Measurements from ENCODE around the gene ATP13A3.
"Not testable (repeated sequence)": the region's sequence is repeated elsewhere in the genome, so short reads cannot be mapped to it uniquely, and the experiment has no call there.

ATP13A3 gene

DNA sequence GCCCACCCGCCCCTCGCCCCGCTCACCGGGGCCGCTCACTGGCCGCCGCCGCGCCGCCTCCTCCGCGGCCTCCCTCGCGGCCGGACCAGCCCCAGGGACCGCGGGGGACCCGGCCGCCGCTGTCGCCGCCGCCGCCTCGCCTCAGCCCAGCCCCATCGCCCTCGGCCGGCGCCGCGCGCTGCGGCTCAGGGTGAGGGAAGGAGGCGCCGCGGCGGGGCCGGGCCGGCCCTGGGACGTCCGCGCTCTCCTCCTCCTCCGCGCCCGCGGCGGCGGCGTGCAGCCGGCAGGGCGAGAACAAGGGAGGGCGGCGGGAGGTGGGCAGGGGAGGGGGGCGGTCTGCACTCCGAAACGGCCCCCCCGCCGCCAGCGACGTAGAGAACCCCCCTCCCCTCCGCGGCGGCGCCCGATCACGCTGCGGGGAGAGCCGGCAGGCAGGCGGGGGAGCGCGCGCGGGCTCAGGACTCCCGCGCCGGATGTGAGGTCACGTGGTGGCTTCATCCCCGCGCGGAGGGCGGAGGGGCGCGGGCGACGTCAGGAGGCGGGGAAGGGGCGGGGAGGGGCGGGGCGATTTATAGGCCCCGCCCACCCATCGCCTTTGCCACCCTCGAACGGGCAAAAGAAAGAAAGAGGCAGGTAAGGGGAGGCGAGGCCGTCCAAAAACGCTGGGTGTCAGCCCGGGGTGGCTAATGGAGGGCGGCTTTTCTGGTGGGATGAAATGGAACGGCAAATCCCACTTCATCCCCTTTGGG lies at the start of gene ATP13A3:
ATP13A3 (minus strand) TSS at position 463 of the 749 bp plus-strand sequence. CDS start 24,812 bp downstream, outside the sequence.
- in situ Hi-C loops (cut with MboI; ENCODE audit: low sequenced_read_pairs) = loop anchor here (10.0 kb wide), 1 partner anchor 98 kb away; no protein-coding TSS in a partner anchor

DNA sequence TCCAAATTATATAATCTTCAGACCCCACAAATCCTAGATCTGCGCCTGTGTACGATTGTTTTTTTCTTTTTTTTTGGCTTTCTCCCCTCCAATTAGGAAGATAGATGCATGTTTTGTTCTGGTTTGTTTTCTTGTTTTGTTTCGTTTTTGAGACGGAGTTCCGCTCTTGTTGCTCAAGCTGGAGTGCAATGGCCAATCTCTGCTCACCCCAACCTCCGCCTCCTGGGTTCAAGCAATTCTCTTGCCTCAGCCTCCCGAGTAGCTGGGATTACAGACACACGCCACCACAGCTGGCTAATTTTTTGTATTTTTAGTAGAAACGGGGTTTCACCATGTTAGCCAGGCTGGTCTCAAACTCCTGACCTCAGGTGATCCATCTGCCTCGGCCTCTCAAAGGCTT lies 48.4 kb upstream of the ATP13A3 start:
- in situ Hi-C loops (cut with MboI; ENCODE audit: low sequenced_read_pairs) = not testable (repeated sequence)

DNA sequence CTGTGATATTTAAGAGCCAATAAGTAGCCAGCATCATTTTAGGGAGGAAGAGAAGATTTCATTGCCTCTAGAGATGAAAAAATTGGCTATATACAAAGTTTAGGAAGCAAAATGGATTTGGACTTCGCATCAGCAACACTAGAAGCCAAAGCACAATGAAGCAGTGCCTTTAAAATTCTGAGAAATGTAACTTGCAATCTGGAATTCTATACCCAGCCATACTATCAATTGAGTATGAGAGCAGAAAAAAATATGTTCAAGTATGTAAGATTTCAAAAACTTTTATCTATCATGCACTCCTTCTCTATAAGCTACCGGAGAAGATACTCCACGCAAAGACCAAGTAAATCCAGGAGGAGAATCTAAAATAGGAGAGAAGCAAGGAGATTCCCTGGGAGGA lies 47.4 kb upstream of the ATP13A3 start:
- in situ Hi-C loops (cut with MboI; ENCODE audit: low sequenced_read_pairs) = no loop called here

DNA sequence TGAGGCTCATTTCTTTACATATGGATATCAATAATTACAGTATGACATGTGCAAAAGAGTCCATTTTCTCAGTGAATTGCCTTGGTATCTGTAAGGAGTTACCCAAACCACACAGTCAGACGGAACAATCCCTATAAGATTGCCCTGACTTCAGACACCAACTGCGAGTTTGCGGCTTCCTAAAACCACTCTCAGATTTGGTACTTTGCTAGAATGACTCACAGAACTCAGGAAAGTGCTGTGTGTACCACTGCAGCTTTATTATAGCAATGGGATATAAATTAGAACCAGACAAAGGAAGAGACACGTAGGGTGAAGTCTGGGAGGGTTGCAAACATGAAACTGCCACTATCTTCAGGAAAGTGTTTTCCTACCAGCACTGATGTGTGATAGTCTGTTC lies 45.8 kb upstream of the ATP13A3 start:
- in situ Hi-C loops (cut with MboI; ENCODE audit: low sequenced_read_pairs) = no loop called here

DNA sequence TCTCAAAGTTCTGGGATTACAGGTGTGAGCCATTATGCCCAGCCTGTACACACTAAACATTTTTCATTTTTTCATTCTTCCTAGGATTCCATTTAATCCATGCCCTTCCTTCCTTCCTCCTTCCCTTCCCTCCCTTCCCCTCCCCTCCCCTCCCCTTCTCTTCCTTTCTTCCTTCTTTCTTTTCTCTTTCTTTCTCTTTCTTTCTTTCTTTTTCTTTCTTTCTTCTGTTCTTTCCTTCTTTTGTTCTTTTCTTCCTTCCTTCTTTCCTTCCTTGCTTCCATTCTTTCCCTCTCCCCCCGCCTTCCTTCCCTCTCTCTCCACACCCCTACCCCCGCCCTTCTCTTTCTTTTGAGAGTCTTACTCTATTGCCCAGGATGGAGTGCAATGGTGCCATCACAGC lies 40.9 kb upstream of the ATP13A3 start:
- in situ Hi-C loops (cut with MboI; ENCODE audit: low sequenced_read_pairs) = no loop called here

DNA sequence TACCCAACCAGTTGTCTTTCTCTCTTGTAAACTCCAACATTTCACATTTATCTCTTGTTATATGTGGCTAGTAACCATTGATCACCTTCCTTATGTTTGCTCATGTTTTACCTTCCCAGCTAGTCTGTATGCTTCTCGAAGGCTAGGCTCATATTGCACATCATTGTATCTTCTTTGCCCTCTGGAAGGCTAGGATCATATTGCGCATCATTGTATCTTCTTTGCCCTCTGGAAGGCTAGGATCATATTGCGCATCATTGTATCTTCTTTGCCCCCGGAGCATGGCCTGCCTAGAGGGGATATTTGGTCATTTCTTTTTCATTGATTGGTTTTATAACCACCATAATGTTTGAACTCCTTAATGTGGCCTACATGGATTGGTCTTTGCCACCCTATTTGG lies 39.4 kb upstream of the ATP13A3 start:
- in situ Hi-C loops (cut with MboI; ENCODE audit: low sequenced_read_pairs) = no loop called here

DNA sequence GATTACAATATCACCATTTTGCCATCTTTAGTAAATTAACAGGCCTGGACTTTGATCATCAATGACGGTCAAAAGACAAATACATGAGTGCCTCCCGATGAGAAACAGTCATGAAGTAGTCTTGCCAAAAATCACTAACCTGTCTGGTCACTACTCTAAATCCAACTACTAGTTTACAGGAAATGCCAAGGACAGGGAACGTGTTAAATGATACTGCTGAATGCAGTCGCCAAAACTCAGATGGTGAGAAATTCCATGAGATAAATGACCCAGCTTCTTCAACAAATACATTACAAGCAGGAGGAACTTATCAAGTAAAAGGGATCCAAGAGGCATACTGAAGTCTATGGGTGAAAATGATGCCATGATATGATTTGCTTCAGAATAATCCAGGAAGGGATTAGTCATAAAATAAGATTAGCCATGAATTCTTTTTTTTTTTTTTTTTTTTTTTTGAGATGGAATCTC lies 35.8 kb upstream of the ATP13A3 start:
- in situ Hi-C loops (cut with MboI; ENCODE audit: low sequenced_read_pairs) = no loop called here

DNA sequence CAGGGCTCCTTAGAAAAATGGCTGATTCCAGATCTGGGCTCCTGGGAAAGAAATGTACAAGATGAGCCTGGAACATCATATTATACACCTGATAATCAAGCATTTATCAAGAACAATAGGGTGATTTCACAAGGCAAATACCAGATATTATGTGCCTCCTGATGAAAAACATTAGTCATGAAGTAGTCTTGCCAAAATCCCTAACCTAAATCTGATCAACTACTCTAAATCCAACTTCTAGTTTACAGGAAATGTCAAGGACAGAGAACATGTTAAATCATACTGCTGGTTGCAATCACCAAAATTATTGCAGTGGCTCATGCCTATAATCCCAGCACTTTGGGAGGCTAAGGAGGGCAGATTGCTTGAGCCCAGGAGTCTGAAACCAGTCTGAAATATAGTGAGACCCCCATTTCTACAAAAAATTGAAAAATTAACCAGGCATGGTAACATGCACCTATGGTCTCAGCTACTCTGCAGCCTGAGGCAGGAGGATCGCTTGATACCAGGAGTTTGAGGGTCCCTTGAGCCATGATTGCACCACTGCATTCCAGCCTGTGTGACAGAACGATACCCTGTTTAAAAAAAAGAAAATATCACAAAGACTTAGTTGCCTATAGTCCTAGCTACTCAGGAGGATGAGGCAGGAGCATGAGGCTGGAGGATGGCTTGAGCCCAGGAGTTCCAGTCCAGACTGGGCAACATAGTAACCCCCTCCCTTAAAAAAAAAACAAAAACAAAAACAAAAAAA lies 34.9 kb upstream of the ATP13A3 start:
- in situ Hi-C loops (cut with MboI; ENCODE audit: low sequenced_read_pairs) = no loop called here

DNA sequence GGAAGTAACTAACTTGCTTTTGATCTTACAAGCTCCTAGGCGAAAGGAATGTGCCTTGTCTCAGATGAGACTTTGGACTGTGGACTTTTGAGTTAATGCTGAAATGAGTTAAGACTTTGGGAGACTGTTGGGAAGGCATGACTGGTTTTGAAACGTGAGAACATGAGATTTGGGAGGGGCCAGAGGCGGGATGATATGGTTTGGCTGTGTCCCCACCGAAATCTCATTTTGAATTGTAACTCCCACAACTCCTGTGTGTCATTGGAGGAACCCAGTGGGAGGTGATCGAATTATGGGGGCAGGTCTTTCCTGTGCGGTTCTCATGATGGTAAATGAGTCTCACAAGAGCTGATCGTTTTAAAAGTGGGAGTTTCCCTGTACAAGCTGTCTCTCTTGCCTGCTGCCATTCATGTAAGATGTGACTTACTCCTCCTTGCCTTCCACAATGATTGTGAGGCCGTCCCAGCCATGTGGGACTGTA lies 33.9 kb upstream of the ATP13A3 start:
- in situ Hi-C loops (cut with MboI; ENCODE audit: low sequenced_read_pairs) = not testable (repeated sequence)

DNA sequence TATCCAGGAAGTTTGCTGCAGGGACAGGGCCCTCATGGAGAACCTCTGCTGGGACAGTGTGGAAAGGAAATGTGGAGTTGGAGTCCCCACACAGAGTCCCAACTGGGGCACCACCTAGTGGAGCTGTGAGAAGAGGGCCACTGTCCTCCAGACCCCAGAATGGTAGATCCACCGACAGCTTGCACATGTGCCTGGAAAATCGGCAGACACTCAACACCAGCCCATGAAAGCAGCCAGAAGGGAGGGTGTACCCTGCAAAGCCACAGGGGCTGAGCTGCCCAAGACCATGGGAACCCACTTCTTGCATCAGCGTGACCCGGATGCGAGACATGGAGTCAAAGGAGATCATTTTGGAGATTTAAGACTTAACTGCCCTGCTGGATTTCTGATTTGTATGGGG lies 33.4 kb upstream of the ATP13A3 start:
- in situ Hi-C loops (cut with MboI; ENCODE audit: low sequenced_read_pairs) = not testable (repeated sequence)

DNA sequence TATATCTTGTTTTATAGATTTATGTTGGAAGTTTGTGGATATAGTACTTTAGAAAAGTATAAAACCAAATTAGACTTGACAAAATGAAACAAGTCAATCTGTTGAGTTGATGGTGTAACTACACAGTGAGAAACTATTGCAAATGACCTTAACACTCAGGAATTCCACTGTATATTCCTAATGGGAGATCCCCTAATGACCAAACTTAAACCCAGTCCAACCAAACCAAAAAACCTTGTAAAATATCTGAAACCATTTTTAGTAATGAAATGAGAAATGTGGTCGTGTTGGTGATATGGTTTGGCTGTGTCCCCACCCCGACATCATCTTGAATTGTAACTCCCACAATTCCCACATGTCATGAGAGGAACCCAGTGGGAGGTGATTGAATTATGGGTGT lies 31.9 kb upstream of the ATP13A3 start:
- in situ Hi-C loops (cut with MboI; ENCODE audit: low sequenced_read_pairs) = no loop called here

DNA sequence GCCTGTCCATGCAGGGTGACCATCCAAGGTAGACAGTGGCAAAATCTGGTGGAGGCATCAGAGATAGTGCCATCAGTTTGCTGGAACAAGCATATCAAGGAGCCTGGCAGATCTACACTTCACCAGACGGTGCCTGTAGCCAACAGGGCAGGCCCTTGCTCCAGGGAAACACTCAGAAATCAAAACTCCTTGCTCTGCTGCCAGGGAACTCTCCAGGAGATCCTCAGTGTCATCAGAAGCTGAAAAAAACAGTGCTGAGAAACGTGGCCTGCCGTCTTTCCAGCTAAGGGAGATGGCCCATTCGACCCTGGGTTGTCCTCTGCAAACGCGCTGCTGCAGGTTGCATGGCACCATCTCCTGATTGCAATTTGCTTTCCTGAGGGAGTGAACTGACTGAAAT lies 30.5 kb upstream of the ATP13A3 start:
- in situ Hi-C loops (cut with MboI; ENCODE audit: low sequenced_read_pairs) = no loop called here

DNA sequence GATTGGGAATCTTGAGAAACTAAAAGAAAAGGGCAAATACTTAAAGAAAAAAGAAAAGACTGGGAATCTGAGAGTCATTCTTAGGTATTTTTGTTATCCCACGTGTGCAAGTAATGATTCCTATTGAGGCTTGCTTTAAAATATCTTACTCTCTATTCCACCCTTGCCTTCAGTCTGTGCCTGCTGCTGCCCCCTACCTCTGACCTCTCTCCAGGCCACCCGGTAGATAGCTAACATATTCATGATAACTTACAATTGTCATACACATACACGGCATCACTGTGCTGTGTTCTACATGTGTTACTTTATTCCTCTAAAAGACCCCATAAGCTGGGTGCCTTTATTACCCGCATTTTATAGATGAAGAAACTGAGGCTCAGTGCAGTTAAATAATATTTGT lies 27.8 kb upstream of the ATP13A3 start:
- in situ Hi-C loops (cut with MboI; ENCODE audit: low sequenced_read_pairs) = no loop called here

DNA sequence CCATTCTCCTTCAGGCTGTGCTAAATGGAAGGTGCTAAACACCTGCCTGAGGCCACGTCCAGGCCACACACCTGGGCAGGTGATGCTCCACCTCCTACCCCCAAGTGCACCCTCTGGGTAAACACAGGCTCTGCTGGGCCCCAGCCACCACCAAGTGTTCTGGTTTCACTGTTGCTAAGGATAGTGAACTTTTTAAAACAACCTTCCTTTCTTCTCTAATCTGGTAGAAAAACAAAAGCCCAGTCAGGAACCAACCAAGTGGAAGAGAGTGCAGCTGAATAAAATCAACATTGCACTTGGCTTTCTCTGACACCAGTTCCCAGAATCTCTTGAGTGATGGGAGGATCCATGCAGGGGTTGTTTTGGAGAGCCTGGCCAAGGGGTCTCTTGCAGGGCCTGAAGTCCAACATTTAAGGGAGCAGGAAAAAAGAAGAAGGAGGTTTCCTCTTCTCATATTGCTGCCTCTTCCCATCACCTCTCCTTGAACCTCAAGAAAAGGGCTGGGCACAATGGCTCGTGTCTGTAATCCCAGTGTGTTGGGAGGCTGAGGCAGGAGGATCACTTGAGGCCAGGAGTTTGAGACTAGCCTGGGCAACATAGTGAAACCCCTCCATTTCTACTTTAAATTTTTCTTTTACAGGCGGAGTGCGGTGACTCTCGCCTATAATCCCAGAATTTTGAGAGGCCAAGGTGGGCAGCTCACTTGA lies 26.2 kb upstream of the ATP13A3 start:
- in situ Hi-C loops (cut with MboI; ENCODE audit: low sequenced_read_pairs) = no loop called here

DNA sequence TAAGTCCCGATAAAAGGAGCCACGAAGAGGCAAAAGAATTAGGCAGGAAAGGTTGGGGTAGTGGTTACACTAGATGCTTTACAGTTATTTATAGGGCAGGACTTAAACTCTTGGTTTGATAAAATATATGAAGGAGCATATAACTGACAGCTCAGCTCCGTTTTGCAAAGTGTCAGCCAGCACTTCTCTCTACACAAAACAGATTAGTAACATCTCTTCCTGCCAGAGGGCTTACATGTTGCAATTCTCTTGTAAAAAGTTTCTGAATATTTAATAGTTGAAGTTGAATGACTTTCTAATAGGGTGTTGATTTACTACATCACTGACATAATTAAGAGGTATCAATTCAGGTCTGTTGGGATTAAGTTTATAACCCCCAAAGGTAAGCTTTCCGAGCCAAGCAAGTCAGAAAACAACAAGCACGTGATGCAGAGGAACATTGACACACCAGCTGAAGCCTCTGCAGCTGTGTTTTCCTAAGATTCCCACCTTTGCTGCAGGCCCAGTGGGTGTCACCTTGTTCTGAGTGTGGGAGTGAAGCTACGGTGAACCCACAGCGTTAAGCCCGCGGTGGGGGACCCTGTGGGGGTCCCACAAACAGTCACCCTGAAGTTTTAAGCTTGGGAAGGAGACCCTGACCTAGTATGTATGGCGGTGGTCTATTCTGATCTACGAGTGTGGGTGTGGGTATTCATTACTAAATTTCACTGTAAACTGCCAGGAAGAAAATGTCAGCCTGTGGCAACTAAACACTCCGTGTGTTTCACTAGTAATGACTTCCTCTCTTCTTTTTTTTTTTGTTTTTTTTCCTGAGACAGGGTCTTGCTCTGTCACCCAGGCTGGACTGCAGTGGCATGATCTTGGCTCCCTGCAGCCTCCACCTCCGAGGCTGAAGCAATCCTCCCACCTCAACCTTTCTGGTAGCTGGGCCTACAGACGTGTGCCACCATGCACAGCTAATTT lies 22.0 kb upstream of the ATP13A3 start:
- in situ Hi-C loops (cut with MboI; ENCODE audit: low sequenced_read_pairs) = no loop called here

DNA sequence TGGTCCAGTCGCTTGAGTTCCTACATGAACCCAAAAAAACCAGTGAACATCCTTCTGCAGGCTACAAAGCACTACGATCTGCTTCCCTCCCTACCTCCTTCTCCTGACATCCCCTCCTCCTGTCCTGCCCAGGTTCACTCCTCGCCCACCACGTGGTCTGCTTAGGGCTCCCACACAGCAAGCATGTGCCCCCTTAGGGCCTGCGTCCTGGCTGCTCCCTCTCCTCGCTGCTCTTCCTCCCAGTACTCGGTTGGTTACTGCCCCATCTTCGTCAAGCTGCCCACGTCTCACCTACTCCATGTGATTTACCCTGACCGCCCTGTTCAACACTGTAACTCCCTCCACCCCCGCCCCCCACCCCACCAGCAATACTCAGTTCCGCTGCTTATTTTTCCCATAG lies 20.8 kb upstream of the ATP13A3 start:
- in situ Hi-C loops (cut with MboI; ENCODE audit: low sequenced_read_pairs) = no loop called here

DNA sequence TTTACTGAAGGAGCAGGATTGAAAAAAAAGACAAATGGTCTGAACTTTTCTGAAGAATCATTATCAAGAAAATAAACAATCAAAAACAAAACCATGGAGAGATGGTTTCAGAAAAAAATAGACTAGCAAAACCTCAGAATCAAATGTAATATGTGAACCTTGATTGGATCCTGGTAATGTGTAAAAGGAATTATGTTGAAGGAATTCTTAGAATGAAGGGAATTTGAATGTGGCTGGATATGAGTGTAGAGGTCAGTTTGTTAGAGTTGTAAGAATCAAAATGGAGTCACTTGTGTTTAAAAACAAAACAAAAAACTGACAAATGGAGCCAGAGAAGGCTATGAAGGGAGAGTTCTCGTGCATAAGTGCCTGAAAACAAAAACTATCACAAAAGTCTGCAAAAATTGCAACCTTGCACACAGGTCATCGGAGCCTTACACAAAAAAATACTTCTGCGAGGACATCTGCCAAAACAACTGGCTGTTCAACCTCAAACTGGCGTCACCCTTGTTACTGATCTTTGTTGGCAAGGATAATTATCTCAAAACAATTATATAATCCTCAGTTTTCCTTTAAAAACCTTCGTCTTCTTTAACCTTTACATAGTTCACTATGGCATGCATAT lies 19.1 kb upstream of the ATP13A3 start:
- in situ Hi-C loops (cut with MboI; ENCODE audit: low sequenced_read_pairs) = no loop called here

DNA sequence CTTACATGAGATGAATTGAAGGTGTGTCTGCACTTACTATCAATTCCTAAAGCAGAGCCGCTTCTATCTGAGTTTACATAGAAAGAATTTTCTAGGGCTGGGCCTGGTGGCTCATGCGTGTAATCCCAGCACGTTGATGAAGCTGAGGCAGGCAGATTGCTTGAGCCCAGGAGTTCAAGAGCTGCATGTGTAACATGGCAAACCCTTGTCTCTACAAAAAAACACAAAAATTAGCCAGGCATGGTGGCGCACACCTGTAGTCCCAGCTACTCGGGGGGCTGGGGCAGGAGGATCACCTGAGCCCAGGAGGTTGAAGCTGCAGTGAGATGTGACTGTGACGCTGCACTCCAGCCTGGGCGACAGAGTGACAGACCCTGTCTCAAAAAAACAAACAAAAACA lies 18.1 kb upstream of the ATP13A3 start:
- in situ Hi-C loops (cut with MboI; ENCODE audit: low sequenced_read_pairs) = no loop called here

DNA sequence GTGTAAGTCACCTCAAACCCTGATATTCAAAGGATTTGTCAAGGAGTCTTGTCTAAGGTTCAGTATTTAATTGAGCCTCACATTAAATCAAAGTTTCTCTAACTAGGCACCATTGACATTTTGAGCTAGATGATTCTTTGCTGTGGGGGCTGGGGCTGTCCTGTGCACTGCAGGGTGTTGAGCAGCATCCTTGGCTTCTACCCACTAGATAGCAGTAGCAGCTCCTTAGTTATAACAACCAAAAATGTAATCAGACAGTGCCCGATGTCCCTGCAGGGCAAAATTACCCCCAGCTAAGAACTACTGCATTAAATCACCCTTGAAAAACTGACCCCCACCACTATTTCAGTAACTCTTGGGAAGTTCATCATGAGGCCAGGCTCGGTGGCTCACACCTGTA lies 17.3 kb upstream of the ATP13A3 start:
- in situ Hi-C loops (cut with MboI; ENCODE audit: low sequenced_read_pairs) = no loop called here

DNA sequence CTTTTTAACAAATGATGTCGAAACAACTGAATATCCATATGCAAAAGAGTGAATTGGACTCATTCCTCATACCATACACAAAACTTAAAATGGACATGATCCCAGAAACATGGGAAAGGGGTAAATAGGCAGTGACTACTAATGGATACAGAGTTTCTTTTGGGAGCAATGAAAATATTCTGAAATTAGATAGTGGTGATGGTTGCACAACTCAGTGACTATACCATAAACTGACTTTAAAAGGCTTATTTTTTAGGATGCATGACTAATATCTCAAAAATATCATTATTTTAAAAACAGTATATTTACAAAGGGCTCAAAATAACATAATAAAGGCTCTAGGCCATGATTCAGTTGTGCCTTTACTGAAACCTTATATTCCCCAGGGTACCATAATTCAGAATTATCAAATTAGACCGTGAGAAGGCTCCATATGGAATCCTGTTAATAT lies 16.3 kb upstream of the ATP13A3 start:
- in situ Hi-C loops (cut with MboI; ENCODE audit: low sequenced_read_pairs) = no loop called here
